Stimulated activated naive CD8-positive, alpha-beta T cell treated with anti-CD3 and anti-CD28 coated beads, Interleukin-15, amount 100 ng/mL, for 72 hours (primary cell): Measurements from ENCODE around the gene PRM2.

Experiments
- ATAC-seq: fragments of 150-1000 bp; cut with Tn5 transposase; 2 replicates; pipeline ENCODE4 v1.10.0; 2021; ENCODE audit warnings: mild to moderate bottlenecking, moderate library complexity
- DNase-seq, 2 donors: peaks; one replicate each; pipeline ENCODE4 v3.0.0; 2021 to 2022
- H3K27ac Mint-ChIP-seq, 2 donors: one replicate each; pipeline ENCODE4 v1.8.0; 2022; ENCODE audit warnings: mild to moderate bottlenecking in 2 of 2, mixed read lengths in 2 of 2, moderate library complexity in 2 of 2
- H3K27me3 Mint-ChIP-seq: one replicate; pipeline ENCODE4 v1.8.0; 2022; ENCODE audit warnings: mixed read lengths
- H3K4me1 Mint-ChIP-seq: one replicate; pipeline ENCODE4 v1.8.0; 2022; ENCODE audit warnings: mild to moderate bottlenecking, mixed read lengths
- H3K4me3 Mint-ChIP-seq, 2 donors: one replicate each; pipeline ENCODE4 v1.8.0; 2022; ENCODE audit warnings: mild to moderate bottlenecking in 2 of 2, mixed read lengths in 2 of 2, moderate library complexity in 1 of 2
- H3K9me3 Mint-ChIP-seq, 2 donors: one replicate each; pipeline ENCODE4 v1.8.0; 2022; ENCODE audit warnings: mixed read lengths in 2 of 2

The PRM2 gene

GRCh38 chr16:11278681-11279628, 2.7 kb upstream of the PRM2 start:
- Mint-ChIP-seq H3K27me3 (no peaks in the 10 kb centered on the region), H3K4me1 (peaks cover 12% of the 10 kb centered on the region), H3K4me3 (no peak overlapping the region), H3K9me3 (no peaks in the 10 kb centered on the region), H3K27ac (peak overlapping the region in 1 of 2 donors; percentile 73)
- ATAC-seq (no peak), DNase-seq (no peak)

DNA sequence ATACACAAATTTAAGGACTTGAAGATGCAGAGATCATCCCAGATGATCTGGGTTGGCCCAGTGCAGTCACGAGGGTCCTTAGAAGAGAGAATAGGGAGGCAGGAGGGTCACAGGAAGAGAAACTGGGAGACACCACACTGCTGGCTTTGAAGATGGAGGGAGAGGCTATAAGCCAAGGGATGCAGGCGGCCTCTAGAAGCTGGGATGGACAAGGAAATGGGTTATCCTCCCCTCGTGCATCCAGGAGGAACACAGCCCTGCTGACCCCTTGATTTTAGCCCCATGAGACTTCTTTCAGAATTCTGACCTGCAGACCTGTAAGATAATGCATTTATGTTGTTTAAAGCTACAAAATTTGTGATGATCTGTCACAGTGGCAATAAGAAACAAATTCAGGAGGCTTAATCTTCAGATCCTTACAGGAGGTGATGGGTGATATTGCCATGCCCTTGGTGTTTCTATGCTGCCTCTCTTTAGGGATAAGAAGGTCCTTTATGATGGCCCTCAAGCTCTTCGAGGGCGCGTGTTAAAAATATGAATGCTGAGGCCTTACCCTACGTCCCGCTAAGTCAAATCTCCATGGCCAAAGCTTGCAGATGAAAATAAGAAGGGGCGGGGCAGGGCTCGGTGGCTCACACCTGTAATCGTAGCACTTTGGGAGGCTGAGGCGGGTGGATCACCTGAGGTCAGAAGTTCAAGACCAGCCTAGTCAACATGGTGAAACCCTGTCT, 1.5 kb upstream of the PRM2 start:
- H3K9me3 Mint-ChIP-seq: no peaks in the 10 kb centered on the region
- H3K4me3 Mint-ChIP-seq: no peak overlapping the region
- H3K27me3 Mint-ChIP-seq: no peaks in the 10 kb centered on the region
- peak overlapping the region in 1 of 2 donors; percentile 34 for H3K27ac Mint-ChIP-seq
- peaks cover 12% of the 10 kb centered on the region for H3K4me1 Mint-ChIP-seq
- DNase-seq (no peak), ATAC-seq (no peak)

DNA sequence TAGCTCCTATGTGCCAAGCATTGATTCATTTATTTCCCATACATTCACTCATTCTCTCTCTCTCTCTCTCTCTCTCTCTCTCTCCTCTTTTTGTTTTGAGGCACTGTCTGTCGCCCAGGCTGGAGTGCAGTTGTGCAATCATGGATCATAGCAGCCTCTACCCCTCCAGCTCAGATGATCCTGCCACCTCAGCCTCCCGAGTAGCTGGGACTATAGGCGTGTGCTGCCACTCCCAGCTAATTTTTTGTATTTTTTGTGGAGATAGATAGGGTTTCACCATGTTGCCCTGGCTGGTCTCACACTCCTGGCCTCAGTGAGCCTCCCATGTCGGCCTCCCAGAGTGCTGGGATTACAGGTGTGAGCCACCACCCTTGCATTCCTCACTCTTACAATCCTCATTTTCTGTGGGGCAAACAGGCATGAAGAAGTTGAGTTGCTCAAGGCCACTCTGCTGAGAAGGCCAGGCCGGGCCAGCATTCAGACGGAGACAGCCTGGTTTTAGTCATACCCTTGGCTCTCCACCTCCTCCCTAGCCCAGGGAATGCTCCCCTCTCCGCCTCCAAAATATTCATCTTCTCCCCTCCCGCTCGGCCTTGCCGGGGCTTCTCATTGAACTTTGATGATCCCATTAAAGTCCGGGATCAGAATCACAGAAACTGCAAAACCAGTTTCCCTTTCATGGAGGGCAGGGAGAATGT, 765 bp upstream of the PRM2 start:
- DNase-seq (no peak), ATAC-seq (no peak)
- H3K4me3 Mint-ChIP-seq: no peak overlapping the region
- peaks cover 9% of the 10 kb centered on the region for H3K4me1 Mint-ChIP-seq
- H3K27me3 Mint-ChIP-seq: no peaks in the 10 kb centered on the region
- H3K27ac Mint-ChIP-seq: no peak overlapping the region
- no peaks in the 10 kb centered on the region for H3K9me3 Mint-ChIP-seq

DNA sequence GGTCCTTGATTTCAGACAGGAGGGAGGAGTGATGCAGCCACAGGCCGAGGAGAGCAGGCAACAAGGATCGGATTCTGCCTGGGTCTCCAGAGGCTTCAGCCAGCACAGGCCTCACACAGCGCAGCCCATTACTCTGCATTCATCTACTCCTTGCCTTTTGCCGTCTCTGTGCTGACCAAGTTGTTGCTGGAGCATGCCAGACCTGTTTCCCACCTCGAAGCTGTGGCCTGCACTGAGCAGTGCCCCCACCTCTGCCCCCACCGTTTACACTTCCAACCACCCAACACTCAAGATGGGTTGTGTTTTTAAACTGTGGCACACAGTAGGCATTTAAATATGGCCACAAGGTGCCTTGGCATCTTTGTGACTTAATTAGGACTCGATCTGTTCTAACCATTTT, 1.3 kb downstream of the PRM2 start:
- DNase-seq (no peak), ATAC-seq (no peak)
- H3K27me3 Mint-ChIP-seq: no peaks in the 10 kb centered on the region
- H3K4me3 Mint-ChIP-seq: no peak overlapping the region
- H3K4me1 Mint-ChIP-seq: peaks cover 6% of the 10 kb centered on the region
- no peaks in the 10 kb centered on the region for H3K9me3 Mint-ChIP-seq
- peak overlapping the region in 1 of 2 donors; percentile 68 for H3K27ac Mint-ChIP-seq

GRCh38 chr16:11273721-11274324, 2.5 kb downstream of the PRM2 start:
- H3K27me3 Mint-ChIP-seq: no peaks in the 10 kb centered on the region
- no peak overlapping the region for H3K4me3 Mint-ChIP-seq
- H3K4me1 Mint-ChIP-seq: no peaks in the 10 kb centered on the region
- H3K27ac Mint-ChIP-seq: no peak overlapping the region
- DNase-seq (no peak), ATAC-seq (no peak)
- H3K9me3 Mint-ChIP-seq: no peaks in the 10 kb centered on the region

GRCh38 chr16:11272921-11273720, 3.2 kb downstream of the PRM2 start, which contains the start of gene PRM3:
PRM3 (minus strand) TSS chr16:11273629; CDS start chr16:11273595, 34 bp downstream.
- Mint-ChIP-seq H3K4me3 (no peak within 1 kb of the TSS), H3K4me1 (no peaks in the 10 kb centered on the region), H3K27ac (peak within 1 kb of the TSS in 1 of 2 donors; percentile 60), H3K27me3 (no peaks in the 10 kb centered on the region), H3K9me3 (peaks cover 0 to 6% of the 10 kb centered on the region in 2 donors)
- DNase-seq (no peak), ATAC-seq (no peak)

- no peaks in the 10 kb centered on the region for H3K27me3 Mint-ChIP-seq
- peaks cover 0 to 6% of the 10 kb centered on the region in 2 donors for H3K9me3 Mint-ChIP-seq
- DNase-seq (no peak), ATAC-seq (no peak)
- H3K27ac Mint-ChIP-seq: no peak overlapping the region
- H3K4me1 Mint-ChIP-seq: no peaks in the 10 kb centered on the region
- H3K4me3 Mint-ChIP-seq: no peak overlapping the region
Observed at GRCh38 chr16:11272484-11272883, 3.8 kb downstream of the PRM2 start.

GRCh38 chr16:11271610-11272009, 4.7 kb downstream of the PRM2 start:
- Mint-ChIP-seq H3K27ac (no peak overlapping the region), H3K27me3 (no peaks in the 10 kb centered on the region), H3K4me3 (no peak overlapping the region), H3K4me1 (no peaks in the 10 kb centered on the region), H3K9me3 (peaks cover 0 to 6% of the 10 kb centered on the region in 2 donors)
- ATAC-seq (no peak), DNase-seq (no peak)

DNA sequence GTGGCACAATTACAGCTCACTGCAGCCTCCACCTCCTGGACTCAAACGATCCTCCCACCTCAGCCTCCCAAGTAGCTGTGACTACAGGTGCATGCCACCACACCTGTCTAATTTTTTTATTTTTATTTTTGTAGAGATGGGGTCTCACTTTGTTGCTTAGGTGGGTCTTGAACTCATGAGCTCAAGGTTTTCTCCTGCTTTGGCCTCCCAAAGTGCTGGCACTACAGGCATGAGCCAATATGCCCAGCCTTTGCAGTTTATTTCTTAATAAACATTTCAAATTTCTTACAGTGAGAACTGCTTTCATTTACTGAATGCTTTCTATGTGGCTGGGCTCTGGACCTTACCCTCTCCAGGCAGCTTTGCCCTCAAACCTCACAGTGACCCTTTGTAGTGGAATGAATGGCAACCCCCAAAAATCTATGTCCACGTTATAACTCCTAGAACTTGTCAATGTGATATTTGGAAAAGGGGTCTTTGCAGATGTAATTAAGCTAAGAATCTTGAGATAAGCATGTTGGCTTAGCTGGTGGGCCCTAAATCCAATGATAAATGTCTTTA, 5.6 kb downstream of the PRM2 start:
- Mint-ChIP-seq H3K27me3 (no peaks in the 10 kb centered on the region), H3K9me3 (peaks cover 0 to 6% of the 10 kb centered on the region in 2 donors), H3K4me3 (no peak overlapping the region), H3K27ac (no peak overlapping the region), H3K4me1 (no peaks in the 10 kb centered on the region)
- DNase-seq: no peak
- ATAC-seq: no peak

DNA sequence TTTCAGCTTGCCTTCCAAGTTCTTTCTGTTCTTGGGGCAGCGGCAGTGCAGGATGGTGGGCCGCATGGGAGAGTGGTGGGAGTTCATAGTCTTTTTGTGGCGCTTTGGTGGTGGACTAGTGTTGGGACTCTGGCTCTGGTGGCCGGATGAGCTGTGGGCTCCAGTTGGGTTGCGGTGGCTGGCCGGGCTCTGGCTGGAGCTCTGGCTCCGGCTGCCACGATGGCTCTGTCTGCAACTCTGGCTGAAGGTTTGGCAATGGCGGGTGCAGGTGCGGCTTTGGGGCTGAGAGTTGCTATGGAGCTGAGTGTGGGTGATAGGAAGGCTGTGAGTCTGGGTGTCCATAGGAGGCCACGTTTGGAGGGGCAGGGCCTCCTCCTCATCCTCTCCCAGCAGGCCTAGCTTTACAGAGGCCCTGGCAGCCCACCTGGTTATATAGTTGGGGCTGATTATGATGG, 7.3 kb downstream of the PRM2 start, which contains the start of gene TNP2:
TNP2 (minus strand) TSS at position 405 of the 455 bp plus-strand sequence; CDS start at position 342, 63 bp downstream.
- Mint-ChIP-seq H3K4me1 (peaks cover 9% of the 10 kb centered on the region), H3K27ac (no peak within 1 kb of the TSS), H3K9me3 (peaks cover 0 to 6% of the 10 kb centered on the region in 2 donors), H3K4me3 (no peak within 1 kb of the TSS), H3K27me3 (no peaks in the 10 kb centered on the region)
- ATAC-seq: no peak
- DNase-seq: no peak

DNA sequence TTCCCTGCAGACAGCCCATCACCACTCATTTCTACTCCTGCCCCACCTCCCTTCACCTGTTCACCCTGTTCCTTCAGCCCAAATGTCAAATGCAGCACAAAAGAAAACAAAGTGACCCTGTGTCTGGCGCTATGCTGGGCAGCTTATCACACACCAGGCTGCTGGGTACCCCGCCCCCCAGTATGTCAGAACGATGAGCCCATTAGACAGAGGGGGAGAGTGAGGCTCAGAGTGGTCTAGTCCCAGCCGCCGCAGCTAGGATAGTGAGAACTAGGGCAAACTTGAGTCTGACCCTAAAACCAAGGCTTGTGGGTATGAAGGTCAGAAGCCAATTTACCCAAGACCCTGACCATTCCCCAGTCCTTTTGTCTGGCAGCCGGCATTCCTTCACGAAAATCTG, 11.2 kb downstream of the PRM2 start:
- peaks cover 4% of the 10 kb centered on the region for H3K27me3 Mint-ChIP-seq
- DNase-seq: no peak
- peaks cover 0 to 6% of the 10 kb centered on the region in 2 donors for H3K9me3 Mint-ChIP-seq
- no peak for ATAC-seq
- H3K4me1 Mint-ChIP-seq: peaks cover 34% of the 10 kb centered on the region
- no peak overlapping the region for H3K27ac Mint-ChIP-seq
- no peak overlapping the region for H3K4me3 Mint-ChIP-seq

DNA sequence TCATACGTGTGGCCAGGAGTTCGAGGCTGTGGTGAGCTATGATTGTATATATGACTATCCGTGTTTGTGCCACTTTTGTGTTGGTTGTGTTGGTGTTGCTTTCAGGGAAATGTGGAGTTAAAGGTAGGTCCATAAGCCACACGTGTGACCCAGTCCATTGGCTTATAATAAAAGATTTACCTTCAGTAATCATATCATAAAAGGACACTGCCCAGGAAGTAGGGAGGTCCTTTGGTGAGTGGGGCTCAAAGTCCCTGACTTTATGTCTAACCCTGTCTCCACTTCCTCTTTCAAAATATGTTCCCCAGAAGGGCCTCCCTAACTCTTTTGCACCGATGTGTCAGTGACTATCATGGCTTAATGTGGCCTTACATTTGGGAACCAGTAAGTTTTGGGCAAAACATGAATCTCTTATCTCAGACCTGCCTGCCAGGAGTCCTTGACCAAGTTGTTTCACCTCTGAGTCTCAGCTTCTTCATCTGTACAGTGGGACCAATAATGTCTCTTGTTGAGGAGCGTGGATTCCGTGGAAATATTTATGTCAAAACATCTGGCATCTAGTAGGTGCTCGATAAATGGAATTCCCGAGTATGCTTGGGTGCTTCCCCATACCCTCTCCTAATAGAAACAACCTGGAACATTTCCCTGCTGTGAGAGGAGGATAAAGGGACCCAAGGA, 12.0 kb downstream of the PRM2 start:
- H3K27ac Mint-ChIP-seq: peak overlapping the region in 1 of 2 donors; percentile 82
- no peak for DNase-seq
- H3K9me3 Mint-ChIP-seq: peaks cover 0 to 6% of the 10 kb centered on the region in 2 donors
- H3K27me3 Mint-ChIP-seq: peaks cover 12% of the 10 kb centered on the region
- H3K4me3 Mint-ChIP-seq: peak overlapping the region; percentile 57 to 76
- ATAC-seq: peak; percentile 27
- peaks cover 42% of the 10 kb centered on the region for H3K4me1 Mint-ChIP-seq

DNA sequence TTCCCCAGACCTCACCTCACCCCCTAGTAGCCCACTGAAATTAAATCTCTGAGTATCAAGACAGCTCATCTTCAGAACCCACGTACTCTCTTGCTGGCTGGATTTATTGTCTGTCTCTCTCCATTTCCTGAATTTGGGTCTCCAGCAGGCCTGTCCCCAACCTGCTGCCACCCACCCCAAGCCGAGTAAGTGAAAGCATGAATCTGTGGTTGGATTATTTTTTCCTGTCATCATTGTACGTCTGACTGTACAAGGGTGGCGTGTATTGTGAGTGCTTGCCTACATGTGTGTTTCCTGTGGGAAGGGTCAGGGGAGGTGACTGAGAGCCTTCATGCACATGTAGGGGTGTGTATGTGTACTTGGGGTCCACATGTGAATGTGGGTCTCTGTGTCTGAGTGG, 12.5 kb downstream of the PRM2 start:
- H3K4me3 Mint-ChIP-seq: peak overlapping the region; percentile 57 to 76
- H3K4me1 Mint-ChIP-seq: peaks cover 47% of the 10 kb centered on the region
- DNase-seq: peak; percentile 50 to 87
- peak overlapping the region; percentile 54 to 82 for H3K27ac Mint-ChIP-seq
- H3K27me3 Mint-ChIP-seq: peaks cover 12% of the 10 kb centered on the region
- H3K9me3 Mint-ChIP-seq: peaks cover 0 to 6% of the 10 kb centered on the region in 2 donors
- ATAC-seq: peak; percentile 95
